ENCODE measurements around the gene ZSCAN21. TPM values are rescaled to one million over a fixed set of nuclear protein-coding genes. Genes with fewer than 3 reads are reported as not detected.

ZSCAN21 gene
- total RNA-seq, 1 donor from 2014 or later: 11.1 TPM

DNA sequence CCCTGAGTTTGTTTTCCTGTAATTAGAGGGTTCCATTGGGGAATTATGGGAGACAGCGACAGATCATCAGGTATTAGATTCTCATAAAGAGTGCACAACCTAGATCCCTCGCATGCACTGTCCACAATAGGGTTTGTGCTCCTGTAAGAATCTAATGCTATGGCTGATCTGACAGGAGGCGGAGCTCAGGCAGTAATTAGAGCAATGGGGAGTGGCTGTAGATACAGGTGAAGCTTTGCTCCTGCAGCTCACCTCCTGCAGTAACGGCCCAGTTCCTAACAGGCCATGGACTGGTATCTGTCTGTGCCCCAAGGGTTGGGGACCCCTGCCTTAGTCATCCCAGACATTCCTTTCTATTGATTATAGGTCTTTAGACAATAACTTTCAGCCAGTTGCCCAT is 894 bp upstream of the ZSCAN21 start:
- Histone ChIP-seq H3K27ac (ENCODE audit: low read depth, low read length) (no peak overlapping the region), H3K9me3 (ENCODE audit: insufficient read depth, low read depth, low read length) (no peaks in the 10 kb centered on the region), H2AFZ (ENCODE audit: low read depth, low read length) (no peak overlapping the region), H4K20me1 (ENCODE audit: insufficient read depth, low read length) (peaks cover 4% of the 10 kb centered on the region), H3K4me3 (ENCODE audit: insufficient read depth, low read depth, low read length) (no peak overlapping the region), H3K4me2 (ENCODE audit: low read length) (no peak overlapping the region), H3K36me3 (ENCODE audit: insufficient read depth, low read length) (no peaks in the 10 kb centered on the region), H3K4me1 (ENCODE audit: insufficient read depth, low read length) (peaks cover 2% of the 10 kb centered on the region), H3K79me2 (ENCODE audit: insufficient read depth, low read length) (peaks cover 19% of the 10 kb centered on the region), H3K9ac (ENCODE audit: low read length) (no peak overlapping the region), H3K27me3 (ENCODE audit: insufficient read depth, low read length) (no peaks in the 10 kb centered on the region)
- Mint-ChIP-seq H3K4me3 (ENCODE audit: unreplicated experiment) (peak overlapping the region; percentile 69), H3K4me1 (ENCODE audit: low read depth, unreplicated experiment) (no peaks in the 10 kb centered on the region), H3K36me3 (ENCODE audit: low read depth, unreplicated experiment) (no peaks in the 10 kb centered on the region), H3K27me3 (ENCODE audit: low read depth, unreplicated experiment) (no peaks in the 10 kb centered on the region), H3K9me3 (ENCODE audit: unreplicated experiment) (no peaks in the 10 kb centered on the region), H3K27ac (ENCODE audit: unreplicated experiment) (peak overlapping the region; percentile 69)
- TF ChIP-seq CTCF (IDR thresholded peaks at IDR 0.05; ENCODE audit: insufficient read depth, low read depth, low read length) (no peak), EZH2 (IDR thresholded peaks at IDR 0.05; ENCODE audit: insufficient read depth, low read length) (no peak)
- DNase-seq (ENCODE audit: low read depth) (no peak), FAIRE-seq (no peak)

- H3K36me3 Mint-ChIP-seq (ENCODE audit: low read depth, unreplicated experiment): no peaks in the 10 kb centered on the region
These were observed 2.0 kb downstream of the ZSCAN21 start for GRCh38 chr7:100051611-100052010.

More at GRCh38 chr7:100051611-100052010, 2.0 kb downstream of the ZSCAN21 start:
- DNase-seq (ENCODE audit: low read depth) (no peak), FAIRE-seq (no peak)
- Histone ChIP-seq H3K9ac (ENCODE audit: low read length) (no peak overlapping the region), H3K36me3 (ENCODE audit: insufficient read depth, low read length) (no peaks in the 10 kb centered on the region), H3K4me2 (ENCODE audit: low read length) (no peak overlapping the region), H3K79me2 (ENCODE audit: insufficient read depth, low read length) (peaks cover 26% of the 10 kb centered on the region), H3K4me3 (ENCODE audit: insufficient read depth, low read depth, low read length) (no peak overlapping the region), H4K20me1 (ENCODE audit: insufficient read depth, low read length) (peaks cover 4% of the 10 kb centered on the region), H2AFZ (ENCODE audit: low read depth, low read length) (no peak overlapping the region), H3K4me1 (ENCODE audit: insufficient read depth, low read length) (peaks cover 2% of the 10 kb centered on the region), H3K9me3 (ENCODE audit: insufficient read depth, low read depth, low read length) (no peaks in the 10 kb centered on the region), H3K27ac (ENCODE audit: low read depth, low read length) (no peak overlapping the region), H3K27me3 (ENCODE audit: insufficient read depth, low read length) (no peaks in the 10 kb centered on the region)
- Mint-ChIP-seq H3K9me3 (ENCODE audit: unreplicated experiment) (no peaks in the 10 kb centered on the region), H3K27me3 (ENCODE audit: low read depth, unreplicated experiment) (no peaks in the 10 kb centered on the region), H3K4me1 (ENCODE audit: low read depth, unreplicated experiment) (no peaks in the 10 kb centered on the region), H3K27ac (ENCODE audit: unreplicated experiment) (peak overlapping the region; percentile 41), H3K4me3 (ENCODE audit: unreplicated experiment) (no peak overlapping the region)
- no peak for TF ChIP-seq EZH2 (IDR thresholded peaks at IDR 0.05; ENCODE audit: insufficient read depth, low read length)
- TF ChIP-seq CTCF (IDR thresholded peaks at IDR 0.05; ENCODE audit: insufficient read depth, low read depth, low read length): no peak
